Measurements from ENCODE around the gene MAN1B1.

Gene MAN1B1

DNA sequence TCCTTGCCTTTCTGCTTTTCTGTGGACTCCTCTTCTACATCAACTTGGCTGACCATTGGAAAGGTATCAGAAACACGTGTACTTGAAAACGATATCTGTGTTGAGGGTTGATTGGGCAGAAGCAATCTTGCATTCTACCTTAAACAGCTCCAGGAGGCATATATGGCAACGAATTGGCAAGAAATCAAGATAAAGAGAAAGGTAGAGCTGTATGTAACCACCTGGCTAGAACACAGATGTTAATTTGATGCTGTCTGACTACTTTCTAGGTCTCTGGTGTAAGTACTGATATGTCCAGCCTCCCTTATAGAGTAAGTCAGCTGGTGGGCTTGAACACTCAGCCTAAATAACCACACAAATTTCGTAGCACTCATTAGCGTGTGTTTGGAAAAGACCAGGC is 1.3 kb downstream of the MAN1B1 start:
- no peak for TF ChIP-seq FOXP2 (optimal IDR thresholded peaks at IDR 0.05; ENCODE audit: borderline replicate concordance, extremely low read depth, extremely low read length, insufficient read depth)
- TF ChIP-seq, protein P1, sequence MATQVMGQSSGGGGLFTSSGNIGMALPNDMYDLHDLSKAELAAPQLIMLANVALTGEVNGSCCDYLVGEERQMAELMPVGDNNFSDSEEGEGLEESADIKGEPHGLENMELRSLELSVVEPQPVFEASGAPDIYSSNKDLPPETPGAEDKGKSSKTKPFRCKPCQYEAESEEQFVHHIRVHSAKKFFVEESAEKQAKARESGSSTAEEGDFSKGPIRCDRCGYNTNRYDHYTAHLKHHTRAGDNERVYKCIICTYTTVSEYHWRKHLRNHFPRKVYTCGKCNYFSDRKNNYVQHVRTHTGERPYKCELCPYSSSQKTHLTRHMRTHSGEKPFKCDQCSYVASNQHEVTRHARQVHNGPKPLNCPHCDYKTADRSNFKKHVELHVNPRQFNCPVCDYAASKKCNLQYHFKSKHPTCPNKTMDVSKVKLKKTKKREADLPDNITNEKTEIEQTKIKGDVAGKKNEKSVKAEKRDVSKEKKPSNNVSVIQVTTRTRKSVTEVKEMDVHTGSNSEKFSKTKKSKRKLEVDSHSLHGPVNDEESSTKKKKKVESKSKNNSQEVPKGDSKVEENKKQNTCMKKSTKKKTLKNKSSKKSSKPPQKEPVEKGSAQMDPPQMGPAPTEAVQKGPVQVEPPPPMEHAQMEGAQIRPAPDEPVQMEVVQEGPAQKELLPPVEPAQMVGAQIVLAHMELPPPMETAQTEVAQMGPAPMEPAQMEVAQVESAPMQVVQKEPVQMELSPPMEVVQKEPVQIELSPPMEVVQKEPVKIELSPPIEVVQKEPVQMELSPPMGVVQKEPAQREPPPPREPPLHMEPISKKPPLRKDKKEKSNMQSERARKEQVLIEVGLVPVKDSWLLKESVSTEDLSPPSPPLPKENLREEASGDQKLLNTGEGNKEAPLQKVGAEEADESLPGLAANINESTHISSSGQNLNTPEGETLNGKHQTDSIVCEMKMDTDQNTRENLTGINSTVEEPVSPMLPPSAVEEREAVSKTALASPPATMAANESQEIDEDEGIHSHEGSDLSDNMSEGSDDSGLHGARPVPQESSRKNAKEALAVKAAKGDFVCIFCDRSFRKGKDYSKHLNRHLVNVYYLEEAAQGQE (IDR thresholded peaks at IDR 0.05; ENCODE audit: insufficient read depth in 1 of 2, low read depth in 2 of 2, low read length in 2 of 2): no peak

DNA sequence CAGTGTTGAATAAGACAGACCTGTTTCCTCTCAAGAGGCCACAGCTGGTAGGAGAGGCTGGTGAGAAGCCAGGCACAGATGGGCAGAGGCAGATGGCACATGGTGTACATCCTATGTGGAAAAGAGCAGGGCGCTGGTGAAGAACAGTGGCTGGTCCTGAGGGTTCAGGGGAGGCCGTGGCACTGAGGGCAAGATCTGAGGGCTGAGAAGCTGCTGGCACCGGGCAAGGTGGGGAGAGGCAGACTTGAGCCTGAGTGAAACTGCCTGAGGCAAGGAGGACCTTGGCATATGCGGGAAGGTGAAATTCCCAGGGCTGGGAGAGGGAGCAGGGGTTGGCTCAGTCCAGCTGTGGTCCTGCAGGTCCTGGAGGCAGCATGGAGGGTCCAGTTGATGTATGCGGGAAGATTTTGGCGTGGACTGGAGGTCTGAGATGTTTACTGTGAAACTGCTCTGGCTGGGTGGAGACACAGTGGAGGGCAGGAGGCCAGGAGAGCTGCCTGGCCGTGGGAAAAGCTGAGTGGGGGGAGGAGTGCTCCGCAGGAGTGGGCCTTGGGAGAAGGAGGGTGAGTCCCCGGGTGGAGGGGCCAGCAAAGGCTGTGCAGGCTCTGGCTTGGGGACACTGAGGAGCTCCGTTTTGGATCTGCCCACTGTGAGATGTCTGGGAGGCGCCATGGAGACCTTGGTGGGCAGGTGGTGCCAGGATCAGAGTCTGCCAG is 2.6 kb downstream of the MAN1B1 start:
- TF ChIP-seq, protein P1 (IDR thresholded peaks at IDR 0.05; ENCODE audit: insufficient read depth in 1 of 2, low read depth in 2 of 2, low read length in 2 of 2): no peak
- no peak for TF ChIP-seq TAF1 (IDR thresholded peaks at IDR 0.05; ENCODE audit: borderline replicate concordance, insufficient read depth, low read length)
- no peak for TF ChIP-seq FOXP2 (optimal IDR thresholded peaks at IDR 0.05; ENCODE audit: borderline replicate concordance, extremely low read depth, extremely low read length, insufficient read depth)
- no peak for TF ChIP-seq POLR2AphosphoS5 (IDR thresholded peaks at IDR 0.05; ENCODE audit: low read depth, low read length)
- TF ChIP-seq SIN3A (IDR thresholded peaks at IDR 0.05; ENCODE audit: borderline replicate concordance, insufficient read depth, low read length): no peak

DNA sequence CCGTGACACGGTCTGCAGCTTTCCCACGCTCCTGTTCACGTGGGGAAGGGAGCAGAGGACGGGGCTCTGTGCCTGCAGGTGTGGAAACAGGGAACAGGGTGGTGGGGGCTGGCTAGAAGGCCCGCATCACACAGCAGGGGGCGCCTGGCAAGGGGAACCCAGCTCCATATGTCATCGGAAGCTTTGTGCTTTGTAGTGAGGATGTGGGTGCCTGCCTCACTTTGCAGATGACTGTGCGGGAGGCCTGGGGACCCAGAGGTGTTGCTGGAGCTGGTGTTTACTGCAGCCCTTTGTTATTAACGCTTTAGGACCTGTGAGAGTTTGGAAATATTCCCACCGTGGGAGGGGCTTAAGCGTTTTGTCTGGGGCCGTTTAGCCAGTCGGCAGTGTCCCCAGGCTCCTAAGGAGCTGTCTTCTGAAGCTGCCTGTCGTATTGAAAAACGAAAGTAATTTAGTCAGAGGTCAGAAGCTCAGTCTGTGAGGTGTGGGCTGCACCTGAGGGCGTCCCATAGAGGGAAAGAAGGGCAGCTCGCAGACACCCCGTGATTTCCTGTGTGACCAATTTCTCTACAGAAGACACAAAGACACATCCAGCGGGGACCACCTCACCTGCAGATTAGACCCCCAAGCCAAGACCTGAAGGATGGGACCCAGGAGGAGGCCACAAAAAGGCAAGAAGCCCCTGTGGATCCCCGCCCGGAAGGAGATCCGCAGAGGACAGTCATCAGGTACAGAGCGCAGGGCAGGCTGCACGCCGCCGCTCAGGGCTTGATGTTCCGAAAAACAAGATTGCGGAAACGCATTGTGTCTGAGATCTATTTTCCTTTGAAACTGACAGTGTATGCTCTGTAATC is 9.1 kb downstream of the MAN1B1 start:
- TF ChIP-seq, protein P1 (IDR thresholded peaks at IDR 0.05; ENCODE audit: insufficient read depth in 1 of 2, low read depth in 2 of 2, low read length in 2 of 2): no peak
- no peak for TF ChIP-seq TAF1 (IDR thresholded peaks at IDR 0.05; ENCODE audit: borderline replicate concordance, insufficient read depth, low read length)
- no peak for TF ChIP-seq POLR2AphosphoS5 (IDR thresholded peaks at IDR 0.05; ENCODE audit: low read depth, low read length)
- no peak for TF ChIP-seq FOXP2 (optimal IDR thresholded peaks at IDR 0.05; ENCODE audit: borderline replicate concordance, extremely low read depth, extremely low read length, insufficient read depth)
- TF ChIP-seq SIN3A (IDR thresholded peaks at IDR 0.05; ENCODE audit: borderline replicate concordance, insufficient read depth, low read length): no peak

- TF ChIP-seq POLR2AphosphoS5 (IDR thresholded peaks at IDR 0.05; ENCODE audit: low read depth, low read length): no peak
- no peak for TF ChIP-seq SIN3A (IDR thresholded peaks at IDR 0.05; ENCODE audit: borderline replicate concordance, insufficient read depth, low read length)
- TF ChIP-seq, protein P1 (IDR thresholded peaks at IDR 0.05; ENCODE audit: insufficient read depth in 1 of 2, low read depth in 2 of 2, low read length in 2 of 2): no peak
- no peak for TF ChIP-seq FOXP2 (optimal IDR thresholded peaks at IDR 0.05; ENCODE audit: borderline replicate concordance, extremely low read depth, extremely low read length, insufficient read depth)
- TF ChIP-seq TAF1 (IDR thresholded peaks at IDR 0.05; ENCODE audit: borderline replicate concordance, insufficient read depth, low read length): no peak
Observed at GRCh38 chr9:137096785-137097546, 10.2 kb downstream of the MAN1B1 start.
